HEK293 (cell line): Measurements from ENCODE around the gene LPCAT4.

Experiments used
- INSM2 ChIP-seq: fragments of 450-650 bp; formaldehyde crosslinking; IDR thresholded peaks from 2 replicates; pipeline ENCODE4 v1.5.1; 2016; ENCODE audit warnings: missing biosample characterization, missing genetic modification characterization
- KLF1 ChIP-seq: fragments of 450-650 bp; formaldehyde crosslinking; IDR thresholded peaks from 2 replicates; pipeline ENCODE4 v1.5.1; 2016; ENCODE audit warnings: missing biosample characterization, missing genetic modification characterization
- OSR2 ChIP-seq: fragments of 450-650 bp; formaldehyde crosslinking; IDR thresholded peaks from 2 replicates; pipeline ENCODE4 v1.5.1; 2016; ENCODE audit warnings: missing biosample characterization, missing genetic modification characterization
- ZNF10 ChIP-seq: fragments of 450-650 bp; formaldehyde crosslinking; IDR thresholded peaks from 2 replicates; pipeline ENCODE4 v1.5.1; 2017; ENCODE audit warnings: missing biosample characterization, missing genetic modification characterization
- ZNF112 ChIP-seq: fragments of 450-650 bp; formaldehyde crosslinking; IDR thresholded peaks from 2 replicates; pipeline ENCODE4 v1.5.0; 2017; ENCODE audit warnings: missing biosample characterization, missing genetic modification characterization
- ZNF132 ChIP-seq: fragments of 450-650 bp; formaldehyde crosslinking; IDR thresholded peaks from 2 replicates; pipeline ENCODE4 v1.5.1; 2017; ENCODE audit warnings: missing biosample characterization, missing genetic modification characterization, borderline replicate concordance
- ZNF133 ChIP-seq: fragments of 450-650 bp; formaldehyde crosslinking; IDR thresholded peaks from 2 replicates; pipeline ENCODE4 v1.5.1; 2016; ENCODE audit warnings: missing biosample characterization, missing genetic modification characterization
- ZNF26 ChIP-seq: fragments of 450-650 bp; formaldehyde crosslinking; IDR thresholded peaks from 2 replicates; pipeline ENCODE4 v1.5.1; 2016; ENCODE audit warnings: missing biosample characterization, missing genetic modification characterization
- ZNF416 ChIP-seq: fragments of 450-650 bp; formaldehyde crosslinking; IDR thresholded peaks from 2 replicates; pipeline ENCODE4 v1.5.1; 2016; ENCODE audit warnings: missing biosample characterization, missing genetic modification characterization
- ZNF473 ChIP-seq: fragments of 450-650 bp; formaldehyde crosslinking; IDR thresholded peaks from 2 replicates; pipeline ENCODE4 v1.5.1; 2017; ENCODE audit warnings: missing biosample characterization, missing genetic modification characterization
- ZNF514 ChIP-seq: fragments of 450-650 bp; formaldehyde crosslinking; IDR thresholded peaks from 2 replicates; pipeline ENCODE4 v1.5.1; 2016; ENCODE audit warnings: missing biosample characterization, missing genetic modification characterization
- ZNF529 ChIP-seq: fragments of 450-650 bp; formaldehyde crosslinking; IDR thresholded peaks from 2 replicates; pipeline ENCODE4 v1.5.1; 2017; ENCODE audit warnings: missing genetic modification characterization, missing biosample characterization; ENCODE audit not compliant: insufficient replicate concordance
- ZNF585B ChIP-seq: fragments of 450-650 bp; formaldehyde crosslinking; IDR thresholded peaks from 2 replicates; pipeline ENCODE4 v1.5.1; 2016; ENCODE audit warnings: missing biosample characterization, missing genetic modification characterization
- ZNF610 ChIP-seq: fragments of 450-650 bp; formaldehyde crosslinking; IDR thresholded peaks from 2 replicates; pipeline ENCODE4 v1.5.1; 2016; ENCODE audit warnings: missing biosample characterization, missing genetic modification characterization, borderline replicate concordance
- ZNF626 ChIP-seq: fragments of 450-650 bp; sonication (Bioruptor Pico); formaldehyde crosslinking; IDR thresholded peaks from 2 replicates; pipeline ENCODE4 v1.5.1; 2018; ENCODE audit warnings: missing biosample characterization, missing genetic modification characterization, inconsistent platforms
- TF ChIP-seq, protein P1 (sequence below): fragments of 450-650 bp; formaldehyde crosslinking; conservative IDR thresholded peaks from 2 replicates; pipeline ENCODE4 v1.5.1; 2016; ENCODE audit warnings: low read depth, missing biosample characterization, missing genetic modification characterization
- TF ChIP-seq, protein P2 (sequence below): fragments of 450-650 bp; formaldehyde crosslinking; IDR thresholded peaks from 2 replicates; pipeline ENCODE4 v1.5.1; 2016; ENCODE audit warnings: missing biosample characterization, missing genetic modification characterization
- TF ChIP-seq, protein P3 (sequence below): fragments of 450-650 bp; formaldehyde crosslinking; IDR thresholded peaks from 2 replicates; pipeline ENCODE4 v1.5.1; 2016; ENCODE audit warnings: missing biosample characterization, missing genetic modification characterization, borderline replicate concordance
- TF ChIP-seq, protein P4 (sequence below): fragments of 450-650 bp; formaldehyde crosslinking; IDR thresholded peaks from 2 replicates; pipeline ENCODE4 v1.5.1; 2016; ENCODE audit warnings: missing biosample characterization, missing genetic modification characterization
- TF ChIP-seq, protein P5 (sequence below): fragments of 450-650 bp; formaldehyde crosslinking; IDR thresholded peaks from 2 replicates; pipeline ENCODE4; 2016; ENCODE audit warnings: missing biosample characterization, missing genetic modification characterization

LPCAT4 gene

GRCh38 chr15:34367101-34368081, at the start of gene LPCAT4 (continued):
- TF ChIP-seq INSM2 (tag by site-specific recombination) (0 out of 2 replicates have a peak, but pooled peaks have one; percentile 47), ZNF610 (tag by site-specific recombination) (no peak), ZNF26 (tag by site-specific recombination) (no peak), OSR2 (no peak), KLF1 (tag by site-specific recombination) (peak; percentile 62), ZNF112 (tag by site-specific recombination) (no peak), ZNF626 (tag by site-specific recombination) (no peak), ZNF10 (tag by site-specific recombination) (no peak), ZNF416 (no peak), ZNF473 (tag by site-specific recombination) (no peak), ZNF133 (tag by site-specific recombination) (no peak), ZNF132 (tag by site-specific recombination) (no peak), ZNF529 (tag by site-specific recombination) (no peak), ZNF585B (tag by site-specific recombination) (no peak), ZNF514 (no peak)
- TF ChIP-seq, protein P1, sequence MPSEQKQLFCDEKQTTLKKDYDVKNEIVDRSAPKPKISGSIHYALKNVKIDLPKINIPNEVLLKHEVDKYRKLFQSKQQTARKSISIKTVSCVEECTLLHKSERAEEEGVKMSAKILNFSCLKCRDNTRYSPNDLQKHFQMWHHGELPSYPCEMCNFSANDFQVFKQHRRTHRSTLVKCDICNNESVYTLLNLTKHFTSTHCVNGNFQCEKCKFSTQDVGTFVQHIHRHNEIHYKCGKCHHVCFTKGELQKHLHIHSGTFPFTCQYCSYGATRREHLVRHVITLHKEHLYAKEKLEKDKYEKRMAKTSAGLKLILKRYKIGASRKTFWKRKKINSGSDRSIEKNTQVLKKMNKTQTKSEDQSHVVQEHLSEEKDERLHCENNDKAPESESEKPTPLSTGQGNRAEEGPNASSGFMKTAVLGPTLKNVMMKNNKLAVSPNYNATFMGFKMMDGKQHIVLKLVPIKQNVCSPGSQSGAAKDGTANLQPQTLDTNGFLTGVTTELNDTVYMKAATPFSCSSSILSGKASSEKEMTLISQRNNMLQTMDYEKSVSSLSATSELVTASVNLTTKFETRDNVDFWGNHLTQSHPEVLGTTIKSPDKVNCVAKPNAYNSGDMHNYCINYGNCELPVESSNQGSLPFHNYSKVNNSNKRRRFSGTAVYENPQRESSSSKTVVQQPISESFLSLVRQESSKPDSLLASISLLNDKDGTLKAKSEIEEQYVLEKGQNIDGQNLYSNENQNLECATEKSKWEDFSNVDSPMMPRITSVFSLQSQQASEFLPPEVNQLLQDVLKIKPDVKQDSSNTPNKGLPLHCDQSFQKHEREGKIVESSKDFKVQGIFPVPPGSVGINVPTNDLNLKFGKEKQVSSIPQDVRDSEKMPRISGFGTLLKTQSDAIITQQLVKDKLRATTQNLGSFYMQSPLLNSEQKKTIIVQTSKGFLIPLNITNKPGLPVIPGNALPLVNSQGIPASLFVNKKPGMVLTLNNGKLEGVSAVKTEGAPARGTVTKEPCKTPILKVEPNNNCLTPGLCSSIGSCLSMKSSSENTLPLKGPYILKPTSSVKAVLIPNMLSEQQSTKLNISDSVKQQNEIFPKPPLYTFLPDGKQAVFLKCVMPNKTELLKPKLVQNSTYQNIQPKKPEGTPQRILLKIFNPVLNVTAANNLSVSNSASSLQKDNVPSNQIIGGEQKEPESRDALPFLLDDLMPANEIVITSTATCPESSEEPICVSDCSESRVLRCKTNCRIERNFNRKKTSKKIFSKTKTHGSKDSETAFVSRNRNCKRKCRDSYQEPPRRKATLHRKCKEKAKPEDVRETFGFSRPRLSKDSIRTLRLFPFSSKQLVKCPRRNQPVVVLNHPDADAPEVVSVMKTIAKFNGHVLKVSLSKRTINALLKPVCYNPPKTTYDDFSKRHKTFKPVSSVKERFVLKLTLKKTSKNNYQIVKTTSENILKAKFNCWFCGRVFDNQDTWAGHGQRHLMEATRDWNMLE (tag by site-specific recombination): no peak
- TF ChIP-seq, protein P2, sequence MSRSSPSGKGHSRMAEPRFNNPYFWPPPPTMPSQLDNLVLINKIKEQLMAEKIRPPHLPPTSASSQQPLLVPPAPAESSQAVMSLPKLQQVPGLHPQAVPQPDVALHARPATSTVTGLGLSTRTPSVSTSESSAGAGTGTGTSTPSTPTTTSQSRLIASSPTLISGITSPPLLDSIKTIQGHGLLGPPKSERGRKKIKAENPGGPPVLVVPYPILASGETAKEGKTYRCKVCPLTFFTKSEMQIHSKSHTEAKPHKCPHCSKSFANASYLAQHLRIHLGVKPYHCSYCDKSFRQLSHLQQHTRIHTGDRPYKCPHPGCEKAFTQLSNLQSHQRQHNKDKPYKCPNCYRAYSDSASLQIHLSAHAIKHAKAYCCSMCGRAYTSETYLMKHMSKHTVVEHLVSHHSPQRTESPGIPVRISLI (tag by site-specific recombination): no peak
- TF ChIP-seq, protein P3, sequence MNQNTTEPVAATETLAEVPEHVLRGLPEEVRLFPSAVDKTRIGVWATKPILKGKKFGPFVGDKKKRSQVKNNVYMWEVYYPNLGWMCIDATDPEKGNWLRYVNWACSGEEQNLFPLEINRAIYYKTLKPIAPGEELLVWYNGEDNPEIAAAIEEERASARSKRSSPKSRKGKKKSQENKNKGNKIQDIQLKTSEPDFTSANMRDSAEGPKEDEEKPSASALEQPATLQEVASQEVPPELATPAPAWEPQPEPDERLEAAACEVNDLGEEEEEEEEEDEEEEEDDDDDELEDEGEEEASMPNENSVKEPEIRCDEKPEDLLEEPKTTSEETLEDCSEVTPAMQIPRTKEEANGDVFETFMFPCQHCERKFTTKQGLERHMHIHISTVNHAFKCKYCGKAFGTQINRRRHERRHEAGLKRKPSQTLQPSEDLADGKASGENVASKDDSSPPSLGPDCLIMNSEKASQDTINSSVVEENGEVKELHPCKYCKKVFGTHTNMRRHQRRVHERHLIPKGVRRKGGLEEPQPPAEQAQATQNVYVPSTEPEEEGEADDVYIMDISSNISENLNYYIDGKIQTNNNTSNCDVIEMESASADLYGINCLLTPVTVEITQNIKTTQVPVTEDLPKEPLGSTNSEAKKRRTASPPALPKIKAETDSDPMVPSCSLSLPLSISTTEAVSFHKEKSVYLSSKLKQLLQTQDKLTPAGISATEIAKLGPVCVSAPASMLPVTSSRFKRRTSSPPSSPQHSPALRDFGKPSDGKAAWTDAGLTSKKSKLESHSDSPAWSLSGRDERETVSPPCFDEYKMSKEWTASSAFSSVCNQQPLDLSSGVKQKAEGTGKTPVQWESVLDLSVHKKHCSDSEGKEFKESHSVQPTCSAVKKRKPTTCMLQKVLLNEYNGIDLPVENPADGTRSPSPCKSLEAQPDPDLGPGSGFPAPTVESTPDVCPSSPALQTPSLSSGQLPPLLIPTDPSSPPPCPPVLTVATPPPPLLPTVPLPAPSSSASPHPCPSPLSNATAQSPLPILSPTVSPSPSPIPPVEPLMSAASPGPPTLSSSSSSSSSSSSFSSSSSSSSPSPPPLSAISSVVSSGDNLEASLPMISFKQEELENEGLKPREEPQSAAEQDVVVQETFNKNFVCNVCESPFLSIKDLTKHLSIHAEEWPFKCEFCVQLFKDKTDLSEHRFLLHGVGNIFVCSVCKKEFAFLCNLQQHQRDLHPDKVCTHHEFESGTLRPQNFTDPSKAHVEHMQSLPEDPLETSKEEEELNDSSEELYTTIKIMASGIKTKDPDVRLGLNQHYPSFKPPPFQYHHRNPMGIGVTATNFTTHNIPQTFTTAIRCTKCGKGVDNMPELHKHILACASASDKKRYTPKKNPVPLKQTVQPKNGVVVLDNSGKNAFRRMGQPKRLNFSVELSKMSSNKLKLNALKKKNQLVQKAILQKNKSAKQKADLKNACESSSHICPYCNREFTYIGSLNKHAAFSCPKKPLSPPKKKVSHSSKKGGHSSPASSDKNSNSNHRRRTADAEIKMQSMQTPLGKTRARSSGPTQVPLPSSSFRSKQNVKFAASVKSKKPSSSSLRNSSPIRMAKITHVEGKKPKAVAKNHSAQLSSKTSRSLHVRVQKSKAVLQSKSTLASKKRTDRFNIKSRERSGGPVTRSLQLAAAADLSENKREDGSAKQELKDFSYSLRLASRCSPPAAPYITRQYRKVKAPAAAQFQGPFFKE (tag by site-specific recombination): no peak
- TF ChIP-seq, protein P4, sequence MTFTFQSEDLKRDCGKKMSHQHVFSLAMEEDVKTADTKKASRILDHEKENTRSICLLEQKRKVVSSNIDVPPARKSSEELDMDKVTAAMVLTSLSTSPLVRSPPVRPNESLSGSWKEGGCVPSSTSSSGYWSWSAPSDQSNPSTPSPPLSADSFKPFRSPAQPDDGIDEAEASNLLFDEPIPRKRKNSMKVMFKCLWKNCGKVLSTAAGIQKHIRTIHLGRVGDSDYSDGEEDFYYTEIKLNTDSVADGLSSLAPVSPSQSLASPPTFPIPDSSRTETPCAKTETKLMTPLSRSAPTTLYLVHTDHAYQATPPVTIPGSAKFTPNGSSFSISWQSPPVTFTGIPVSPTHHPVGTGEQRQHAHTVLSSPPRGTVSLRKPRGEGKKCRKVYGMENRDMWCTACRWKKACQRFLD (tag by site-specific recombination): no peak
- TF ChIP-seq, protein P5, sequence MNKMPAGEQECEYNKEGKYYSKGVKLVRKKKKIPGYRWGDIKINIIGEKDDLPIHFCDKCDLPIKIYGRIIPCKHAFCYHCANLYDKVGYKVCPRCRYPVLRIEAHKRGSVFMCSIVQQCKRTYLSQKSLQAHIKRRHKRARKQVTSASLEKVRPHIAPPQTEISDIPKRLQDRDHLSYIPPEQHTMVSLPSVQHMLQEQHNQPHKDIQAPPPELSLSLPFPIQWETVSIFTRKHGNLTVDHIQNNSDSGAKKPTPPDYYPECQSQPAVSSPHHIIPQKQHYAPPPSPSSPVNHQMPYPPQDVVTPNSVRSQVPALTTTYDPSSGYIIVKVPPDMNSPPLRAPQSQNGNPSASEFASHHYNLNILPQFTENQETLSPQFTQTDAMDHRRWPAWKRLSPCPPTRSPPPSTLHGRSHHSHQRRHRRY (tag by site-specific recombination): no peak
